C4-2B (cell line): Measurements from ENCODE around the gene MTMR11.

Experiments used
- CTCF ChIP-seq: fragments of 450-650 bp; conservative IDR thresholded peaks from 2 replicates; pipeline ENCODE4 v1.5.1; 2017; ENCODE audit warnings: mild to moderate bottlenecking
- ZFX ChIP-seq: fragments of 450-650 bp; IDR thresholded peaks from 2 replicates; pipeline ENCODE4 v1.6.1; 2017

- no peak for TF ChIP-seq CTCF
- TF ChIP-seq ZFX: no peak
Observed at GRCh38 chr1:149887456-149888246, 49.0 kb downstream of the MTMR11 start.
